Pancreas (tissue), 10 donors: ENCODE data around the gene CD24. TPM values are rescaled to one million over a fixed set of nuclear protein-coding genes. Genes with fewer than 3 reads are reported as not detected.
"Not testable (repeated sequence)": the region's sequence is repeated elsewhere in the genome, so short reads cannot be mapped to it uniquely, and the experiment has no call there.

Source experiments
- ATAC-seq, 4 donors: fragments of 200-7000 bp; cut with Tn5 transposase; one replicate each; pipeline versions ENCODE4 v1.8.0 to v1.9.1; 2020; ENCODE audit warnings: mild to moderate bottlenecking in 4 of 4, moderate library complexity in 4 of 4
- DNase-seq, 6 donors: peaks; one replicate each; pipeline ENCODE4 v3.0.0-alpha.2; 2020
- FAIRE-seq: peaks from 2 replicates; lab custom pipeline; 2012; peaks lifted over from hg19 to GRCh38; lab: Jason Lieb, UNC
- H3K27ac ChIP-seq, 4 donors: fragments of 200-600 bp; sonication (generic); 1 replicate in 3 of 4; 2 replicates in 1 of 4; pipeline versions ENCODE4 v1.5.0 to v1.8.0; 2020
- H3K27me3 ChIP-seq, 4 donors: fragments of 200-600 bp; one replicate each; pipeline ENCODE4 v1.8.0; 2021
- H3K36me3 ChIP-seq, 3 donors: fragments of 200-600 bp; sonication (generic) in 1 of 3; one replicate each; pipeline versions ENCODE4 v1.5.0 to v1.8.0; 2020 to 2021
- H3K4me1 ChIP-seq, 3 donors: fragments of 200-600 bp; one replicate each; pipeline ENCODE4 v1.8.0; 2021
- H3K4me3 ChIP-seq, 4 donors: fragments of 200-600 bp; sonication (generic) in 2 of 4; one replicate each; pipeline versions ENCODE4 v1.5.0 to v1.8.0; 2020 to 2021
- H3K9me3 ChIP-seq, 4 donors: fragments of 200-600 bp; one replicate each; pipeline ENCODE4 v1.8.0; 2021
- WGBS, 2 donors: extraction: QIAGEN DNeasy Blood & Tissue Kit; methylation state at CpG; one replicate each; pipeline ENCODE4 v1.1.7; 2013; 5-methylcytosine and 5-hydroxymethylcytosine counted together
- intact Hi-C, 3 donors: fragments of 100-400 bp; cut with DNase I; formaldehyde crosslinking; loops; one replicate each; pipeline versions ENCODE4 v1.11.1 to v1.14.2; 2022
- polyA plus RNA-seq, 2 donors: library from polyadenylated mRNA; stranded (reverse); fragments of 200-250 nt; gene quantifications; one replicate each; pipeline ENCODE4 v1.2.3, GENCODE V29; 2013
- total RNA-seq, 6 donors: library from RNA; stranded (reverse); fragmentation: NEBNext Ultra II Directional in 4 of 6; extraction: Animal tissue kit (Norgen Biotek cat#: 25700) in 4 of 6; gene quantifications; one replicate each; pipeline versions ENCODE4 v1.2.1 to v1.2.4, GENCODE V29; 2021 to 2023
- TF ChIP-seq, protein P1 (sequence below), 4 donors: fragments of 200-600 bp; sonication (generic) in 3 of 4; IDR thresholded peaks; one replicate each; pipeline versions ENCODE4 v1.5.0 to v1.8.0; 2021; ENCODE audit warnings: antibody characterized with exemption in 4 of 4
- donor health status: healthy with polysubstance abuse.
- donor health status: DM: no; HTN: no; CAD: no; lungs with moderate emphysema.
- donor health status: DM: no; HTN: no; CAD: no.
- donor health status: control.
- donor health status: control.
- donor health status: Bipolar disorder and iron deficiency.
- donor health status: DM: yes; HTN: yes; CAD: no.
- donor health status: DM: no; HTN: no; CAD: no.
- donor health status: DM: no; HTN: no; CAD: no.
- donor health status: DM: yes; HTN: yes; CAD: no.

CD24 gene
- total and polyA plus RNA-seq, 8 donors = 333 to 874 (median 659) TPM

DNA sequence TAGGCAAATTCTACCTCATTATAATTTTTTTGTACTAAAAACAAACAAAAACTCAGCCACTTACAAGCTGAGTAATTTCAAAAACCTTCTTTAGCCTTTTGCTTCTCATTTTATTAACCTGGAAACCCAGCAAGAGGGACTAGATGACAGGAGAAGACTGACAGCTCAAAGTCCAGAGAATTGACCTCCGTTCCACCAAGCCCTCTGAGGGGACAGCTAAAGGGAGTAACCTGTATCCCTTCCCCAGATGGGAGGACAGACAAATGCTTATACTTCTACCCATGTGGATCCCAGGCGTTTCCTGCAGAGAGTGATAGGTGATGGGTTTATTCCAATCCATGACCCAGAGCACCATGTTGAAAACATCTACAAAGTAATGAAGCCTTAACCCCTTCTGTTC is 35.0 kb upstream of the CD24 start:
- Histone ChIP-seq H3K9me3 (no peaks in the 10 kb centered on the region), H3K27me3 (no peaks in the 10 kb centered on the region), H3K4me1 (no peaks in the 10 kb centered on the region), H3K27ac (no peak overlapping the region), H3K4me3 (no peak overlapping the region), H3K36me3 (no peaks in the 10 kb centered on the region)
- TF ChIP-seq, protein P1, sequence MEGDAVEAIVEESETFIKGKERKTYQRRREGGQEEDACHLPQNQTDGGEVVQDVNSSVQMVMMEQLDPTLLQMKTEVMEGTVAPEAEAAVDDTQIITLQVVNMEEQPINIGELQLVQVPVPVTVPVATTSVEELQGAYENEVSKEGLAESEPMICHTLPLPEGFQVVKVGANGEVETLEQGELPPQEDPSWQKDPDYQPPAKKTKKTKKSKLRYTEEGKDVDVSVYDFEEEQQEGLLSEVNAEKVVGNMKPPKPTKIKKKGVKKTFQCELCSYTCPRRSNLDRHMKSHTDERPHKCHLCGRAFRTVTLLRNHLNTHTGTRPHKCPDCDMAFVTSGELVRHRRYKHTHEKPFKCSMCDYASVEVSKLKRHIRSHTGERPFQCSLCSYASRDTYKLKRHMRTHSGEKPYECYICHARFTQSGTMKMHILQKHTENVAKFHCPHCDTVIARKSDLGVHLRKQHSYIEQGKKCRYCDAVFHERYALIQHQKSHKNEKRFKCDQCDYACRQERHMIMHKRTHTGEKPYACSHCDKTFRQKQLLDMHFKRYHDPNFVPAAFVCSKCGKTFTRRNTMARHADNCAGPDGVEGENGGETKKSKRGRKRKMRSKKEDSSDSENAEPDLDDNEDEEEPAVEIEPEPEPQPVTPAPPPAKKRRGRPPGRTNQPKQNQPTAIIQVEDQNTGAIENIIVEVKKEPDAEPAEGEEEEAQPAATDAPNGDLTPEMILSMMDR (IDR thresholded peaks at IDR 0.05) = no peak
- intact Hi-C loops = no loop called here
- FAIRE-seq (no peak), DNase-seq (no peak), ATAC-seq (no peak)
- 65 to 79% methylated on average over 2 of the region's 2 CpGs for WGBS, 2 donors

DNA sequence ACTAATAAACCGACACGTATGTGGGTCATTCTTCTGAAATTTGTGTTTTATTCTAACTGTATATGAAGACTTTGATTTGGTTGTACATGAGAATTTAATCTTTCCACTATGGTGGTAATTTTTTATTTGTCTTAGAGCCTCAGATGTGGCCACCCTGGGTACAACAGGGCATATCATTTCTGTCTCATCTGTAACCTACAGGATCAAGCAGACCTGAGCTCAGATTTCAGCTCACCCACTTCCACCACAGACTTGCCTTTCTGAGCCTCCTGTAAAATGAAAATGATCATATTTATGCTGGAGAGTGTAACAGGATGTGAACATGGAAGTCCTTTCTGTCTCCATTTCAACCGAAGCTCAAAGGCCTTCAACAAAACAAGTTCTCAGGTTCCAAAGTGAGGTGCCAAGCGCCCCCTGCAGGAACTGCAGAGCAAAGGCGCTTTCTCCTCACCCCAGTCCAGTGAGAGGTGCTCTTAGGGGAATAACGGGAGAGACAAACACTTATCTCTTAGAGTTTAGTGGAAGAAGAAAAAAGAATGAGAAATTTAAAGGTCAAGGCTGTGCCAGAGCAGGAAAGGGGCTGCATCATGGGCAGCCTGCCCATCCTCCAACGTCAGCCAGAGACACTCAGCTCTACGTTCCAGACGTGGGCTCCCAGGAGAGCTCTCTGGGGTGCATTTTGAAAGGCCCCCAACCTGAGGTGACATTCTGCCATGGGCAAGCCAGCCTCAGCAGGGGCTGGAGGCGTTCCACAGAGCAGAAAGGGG is 23.0 kb upstream of the CD24 start:
- TF ChIP-seq, protein P1 (IDR thresholded peaks at IDR 0.05) = peak; percentile 69 to 81 (median 80)
- Histone ChIP-seq H3K4me3 (no peak overlapping the region), H3K27ac (no peak overlapping the region), H3K9me3 (no peaks in the 10 kb centered on the region), H3K4me1 (no peaks in the 10 kb centered on the region), H3K36me3 (no peaks in the 10 kb centered on the region), H3K27me3 (no peaks in the 10 kb centered on the region)
- intact Hi-C loops = loop anchor here in 2 of 3 donors (5.0 to 10.0 kb wide), 3 partner anchors 550 to 660 kb away; no protein-coding TSS in a partner anchor
- ATAC-seq = peak; percentile 75 to 98 (median 90)
- FAIRE-seq = no peak
- peak; percentile 43 to 84 (median 70) for DNase-seq
- 45 to 49% methylated on average over 10 of the region's 10 CpGs for WGBS, 2 donors

DNA sequence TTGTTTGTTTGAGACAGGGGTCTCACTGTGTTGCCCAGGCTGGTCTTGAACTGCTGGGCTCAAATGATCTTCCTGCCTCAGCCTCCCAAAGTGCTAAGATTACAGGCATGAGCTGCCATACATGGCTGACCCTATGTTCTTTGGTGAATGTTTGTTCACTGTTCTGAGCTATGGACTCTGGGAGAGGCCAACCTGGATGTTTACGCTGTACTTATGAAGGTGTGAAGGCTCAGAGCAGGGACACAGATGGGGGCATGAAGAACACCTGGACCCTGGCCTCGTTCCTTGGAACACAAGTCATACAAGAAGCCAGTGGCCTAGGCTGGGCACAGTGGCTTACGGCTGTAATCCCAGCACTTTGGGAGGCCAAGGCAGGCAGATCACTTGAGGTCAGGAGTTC is 21.1 kb upstream of the CD24 start:
- Histone ChIP-seq H3K9me3 (no peaks in the 10 kb centered on the region), H3K27me3 (no peaks in the 10 kb centered on the region), H3K27ac (no peak overlapping the region), H3K4me3 (no peak overlapping the region), H3K4me1 (no peaks in the 10 kb centered on the region), H3K36me3 (no peaks in the 10 kb centered on the region)
- no peak for FAIRE-seq
- ATAC-seq = no peak
- DNase-seq = no peak
- intact Hi-C loops = loop anchor here in 2 of 3 donors (5.0 to 10.0 kb wide), 3 partner anchors 548 to 658 kb away; no protein-coding TSS in a partner anchor
- WGBS, 2 donors = 91 to 93% methylated on average over 3 of the region's 3 CpGs
- TF ChIP-seq, protein P1 (IDR thresholded peaks at IDR 0.05) = no peak

DNA sequence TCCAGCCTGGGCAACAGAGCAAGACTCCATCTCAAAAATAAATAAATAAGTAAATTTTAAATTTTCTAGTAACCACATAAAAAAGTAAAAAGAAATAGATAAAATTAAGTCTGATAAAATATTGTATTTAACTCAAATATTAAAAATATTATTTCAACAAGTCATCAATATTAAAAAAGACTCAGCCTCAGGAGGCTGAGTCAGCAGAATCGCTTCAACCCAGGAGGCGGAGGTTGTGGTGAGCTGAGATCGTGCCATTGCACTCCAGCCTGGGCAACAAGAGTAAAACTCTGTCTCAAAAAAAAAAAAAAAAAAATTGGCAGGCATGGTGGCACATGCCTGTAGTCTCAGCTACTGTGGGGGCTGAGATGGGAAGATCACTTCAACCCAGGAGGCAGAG is 15.2 kb upstream of the CD24 start:
- not testable (repeated sequence) for H3K9me3 ChIP-seq, DNase-seq, H3K4me3 ChIP-seq, H3K27ac ChIP-seq, H3K36me3 ChIP-seq, FAIRE-seq, H3K27me3 ChIP-seq, H3K4me1 ChIP-seq, ATAC-seq
- intact Hi-C loops = loop anchor here in 1 of 3 donors (10.0 kb wide), 1 partner anchor 545 kb away; no protein-coding TSS in a partner anchor
- WGBS, 2 donors = 55 to 65% methylated on average over 3 of the region's 3 CpGs

DNA sequence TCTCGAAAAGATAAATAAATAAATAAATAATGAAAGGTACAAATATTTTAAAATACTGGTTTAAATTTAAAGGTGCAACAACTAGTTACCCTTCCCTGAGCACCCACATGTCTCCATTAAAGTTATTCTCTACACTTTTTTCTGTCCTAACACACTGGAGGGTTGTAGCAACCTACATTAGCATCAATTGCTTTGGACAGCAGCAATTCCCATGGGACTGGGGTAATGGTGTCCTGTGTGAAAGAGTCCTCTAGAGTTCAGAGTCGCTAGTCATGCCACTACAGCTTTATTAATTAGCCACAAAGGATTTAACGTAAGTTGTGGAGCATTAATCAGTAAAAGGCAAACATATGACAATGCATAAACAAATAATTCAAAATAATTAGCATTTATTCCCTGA is 14.1 kb upstream of the CD24 start:
- TF ChIP-seq, protein P1 (IDR thresholded peaks at IDR 0.05) = no peak
- DNase-seq (no peak), FAIRE-seq (no peak), ATAC-seq (no peak)
- intact Hi-C loops = no loop called here
- H3K36me3 ChIP-seq = no peaks in the 10 kb centered on the region
- no peaks in the 10 kb centered on the region for H3K27me3 ChIP-seq
- H3K4me3 ChIP-seq = no peak overlapping the region
- H3K27ac ChIP-seq = no peak overlapping the region
- no peaks in the 10 kb centered on the region for H3K9me3 ChIP-seq
- WGBS, 2 donors = 42 to 68% methylated on average over 3 of the region's 3 CpGs
- no peaks in the 10 kb centered on the region for H3K4me1 ChIP-seq
